Cardiac septum (tissue), 1 donor: ENCODE measurements around the gene ASZ1. TPM values are rescaled to one million over a fixed set of nuclear protein-coding genes. Genes with fewer than 3 reads are reported as not detected.

Experiments
- DNase-seq: peaks from one replicate; pipeline ENCODE4 v3.0.0-alpha.2; 2020; ENCODE audit warnings: low spot score
- intact Hi-C: fragments of 100-400 bp; cut with DNase I; formaldehyde crosslinking; loops from one replicate; pipeline ENCODE4 v1.14.0; 2022
- total RNA-seq: library from RNA; stranded (reverse); fragmentation: NEBNext Ultra II Directional; extraction: Animal tissue kit (Norgen Biotek cat#: 25700); gene quantifications from one replicate; pipeline ENCODE4 v1.2.1, GENCODE V29; 2021
- donor health status: DM: no; HTN: no; CAD: no.

The ASZ1 gene
- total RNA-seq, 1 donor from 2014 or later: not detected

GRCh38 chr7:117350027-117350426, 77.3 kb downstream of the ASZ1 start:
- no peak for DNase-seq
- intact Hi-C loops: no loop called here

GRCh38 chr7:117349570-117349969, 77.7 kb downstream of the ASZ1 start:
- intact Hi-C loops: no loop called here

GRCh38 chr7:117347962-117348672, 79.2 kb downstream of the ASZ1 start:
- intact Hi-C loops: no loop called here
- DNase-seq: no peak

More at GRCh38 chr7:117349570-117349969, 77.7 kb downstream of the ASZ1 start:
- no peak for DNase-seq

- intact Hi-C loops: no loop called here
- DNase-seq: no peak
These were observed 79.8 kb downstream of the ASZ1 start for GRCh38 chr7:117347480-117347879.

GRCh38 chr7:117346161-117346560, 81.1 kb downstream of the ASZ1 start:
- no peak for DNase-seq
- intact Hi-C loops: no loop called here

GRCh38 chr7:117338020-117338419, 89.3 kb downstream of the ASZ1 start:
- intact Hi-C loops: no loop called here
- DNase-seq: no peak

GRCh38 chr7:117333168-117333567, 94.1 kb downstream of the ASZ1 start:
- intact Hi-C loops: no loop called here
- DNase-seq: no peak

GRCh38 chr7:117332031-117332430, 95.3 kb downstream of the ASZ1 start:
- no peak for DNase-seq
- intact Hi-C loops: no loop called here

GRCh38 chr7:117325836-117326235, 101.5 kb downstream of the ASZ1 start:
- intact Hi-C loops: no loop called here
- no peak for DNase-seq

GRCh38 chr7:117324960-117325359, 102.3 kb downstream of the ASZ1 start:
- DNase-seq: no peak
- intact Hi-C loops: no loop called here

GRCh38 chr7:117323851-117324711, 103.2 kb downstream of the ASZ1 start:
- DNase-seq: no peak
- intact Hi-C loops: no loop called here

- intact Hi-C loops: no loop called here
- no peak for DNase-seq
These were observed 103.9 kb downstream of the ASZ1 start for GRCh38 chr7:117323305-117323850.

- intact Hi-C loops: no loop called here
- DNase-seq: no peak
These were observed 104.5 kb downstream of the ASZ1 start, which contains the start of gene WNT2 for GRCh38 chr7:117322741-117323304. WNT2 (minus strand) TSS chr7:117323058; CDS start chr7:117322989, 69 bp downstream.

GRCh38 chr7:117320523-117320922, 106.8 kb downstream of the ASZ1 start:
- intact Hi-C loops: no loop called here
- no peak for DNase-seq

GRCh38 chr7:117319181-117319580, 108.1 kb downstream of the ASZ1 start:
- intact Hi-C loops: no loop called here

GRCh38 chr7:117313582-117313981, 113.7 kb downstream of the ASZ1 start:
- DNase-seq: no peak
- intact Hi-C loops: no loop called here

More at GRCh38 chr7:117319181-117319580, 108.1 kb downstream of the ASZ1 start:
- DNase-seq: no peak
